Thyroid gland (tissue), 4 donors: Measurements from ENCODE around the gene STK40. TPM values are rescaled to one million over a fixed set of nuclear protein-coding genes. Genes with fewer than 3 reads are reported as not detected.

Experiments used
- DNase-seq, 2 donors: peaks; one replicate each; pipeline ENCODE4 v3.0.0-alpha.2; 2019
- H3K27ac ChIP-seq, 3 donors: fragments of 200-600 bp; sonication (generic); 1 replicate in 2 of 3; 2 replicates in 1 of 3; pipeline ENCODE4 v1.5.1; 2016 to 2019; ENCODE audit warnings: mild to moderate bottlenecking in 1 of 3, moderate library complexity in 1 of 3
- H3K27me3 ChIP-seq: fragments of 200-600 bp; sonication (generic); one replicate; pipeline ENCODE4 v1.5.1; 2019
- H3K36me3 ChIP-seq, 2 donors: fragments of 200-600 bp; sonication (generic); one replicate each; pipeline ENCODE4 v1.5.1; 2016 to 2019
- H3K4me1 ChIP-seq, 2 donors: fragments of 200-600 bp; sonication (generic); one replicate each; pipeline ENCODE4 v1.5.1; 2017 to 2019
- H3K4me3 ChIP-seq, 3 donors: fragments of 200-600 bp; sonication (generic); replicated peaks in 1 of 3; 1 replicate in 2 of 3; 2 replicates in 1 of 3; pipeline ENCODE4 v1.5.1; 2016; ENCODE audit warnings: mild to moderate bottlenecking in 1 of 3
- H3K9me3 ChIP-seq: fragments of 200-600 bp; sonication (generic); one replicate; pipeline ENCODE4 v1.5.1; 2017
- CTCF ChIP-seq, 6 experiments: fragments of 200-600 bp in 3 of 6; fragments of 450-650 bp in 3 of 6; sonication (generic) in 3 of 6; IDR thresholded peaks; one replicate each; pipeline ENCODE4 v1.5.1; 2016 to 2019; ENCODE audit warnings: antibody characterized with exemption in 6 of 6, mild to moderate bottlenecking in 2 of 6, inconsistent platforms in 1 of 6, moderate library complexity in 1 of 6
- POLR2A ChIP-seq, 2 donors: fragments of 450-650 bp; IDR thresholded peaks; one replicate each; pipeline ENCODE4 v1.6.1; 2017; ENCODE audit warnings: antibody characterized with exemption in 2 of 2, mild to moderate bottlenecking in 2 of 2, moderate library complexity in 1 of 2
- WGBS, 2 donors: methylation state at CpG; one replicate each; pipeline ENCODE4 v1.1.5; 2017; 5-methylcytosine and 5-hydroxymethylcytosine counted together
- intact Hi-C: fragments of 100-400 bp; cut with DNase I; formaldehyde crosslinking; loops from one replicate; pipeline ENCODE4 v1.15.1; 2023
- total RNA-seq, 4 donors: library from RNA; depleted of rRNA; stranded (reverse); fragments of >200 nt; gene quantifications; one replicate each; pipeline ENCODE4 v1.2.3, GENCODE V29; 2016

The STK40 gene
- total RNA-seq, 4 donors from 2014 or later = 37.0 to 61.1 (median 50.9) TPM

GRCh38 chr1:36359911-36360550 is 25.7 kb downstream of the STK40 start:
- intact Hi-C loops = no loop called here
- Histone ChIP-seq H3K27me3 (no peaks in the 10 kb centered on the region), H3K4me3 (no peak overlapping the region), H3K9me3 (no peaks in the 10 kb centered on the region), H3K27ac (peak overlapping the region; percentile 86 to 90 (median 87)), H3K36me3 (peaks cover 12 to 16% of the 10 kb centered on the region in 2 donors), H3K4me1 (peaks cover 41 to 43% of the 10 kb centered on the region in 2 donors)
- 31 to 43% methylated on average over 6 of the region's 6 CpGs for WGBS, 2 donors
- peak; percentile 55 to 71 for DNase-seq
- TF ChIP-seq POLR2A (IDR thresholded peaks at IDR 0.05) (no peak), CTCF (IDR thresholded peaks at IDR 0.05) (no peak)

GRCh38 chr1:36359383-36359782 is 26.3 kb downstream of the STK40 start:
- intact Hi-C loops = no loop called here
- no peaks in the 10 kb centered on the region for H3K27me3 ChIP-seq
- H3K4me3 ChIP-seq = no peak overlapping the region
- 27 to 41% methylated on average over 5 of the region's 5 CpGs for WGBS, 2 donors
- TF ChIP-seq CTCF (IDR thresholded peaks at IDR 0.05) (no peak), POLR2A (IDR thresholded peaks at IDR 0.05) (peak in 1 of 2 donors; percentile 26)
- DNase-seq = peak; percentile 98 to 99
- peaks cover 38 to 40% of the 10 kb centered on the region in 2 donors for H3K4me1 ChIP-seq
- peak overlapping the region; percentile 86 to 90 (median 87) for H3K27ac ChIP-seq
- peaks cover 18 to 21% of the 10 kb centered on the region in 2 donors for H3K36me3 ChIP-seq
- H3K9me3 ChIP-seq = no peaks in the 10 kb centered on the region

GRCh38 chr1:36358514-36359084 is 27.1 kb downstream of the STK40 start:
- peaks cover 23 to 27% of the 10 kb centered on the region in 2 donors for H3K36me3 ChIP-seq

GRCh38 chr1:36355811-36356210 is 29.9 kb downstream of the STK40 start:
- intact Hi-C loops = no loop called here

More at GRCh38 chr1:36358514-36359084, 27.1 kb downstream of the STK40 start:
- Histone ChIP-seq H3K27me3 (no peaks in the 10 kb centered on the region), H3K27ac (peak overlapping the region; percentile 75 to 90 (median 86)), H3K9me3 (no peaks in the 10 kb centered on the region), H3K4me3 (no peak overlapping the region), H3K4me1 (peaks cover 32 to 34% of the 10 kb centered on the region in 2 donors)
- DNase-seq = peak; percentile 38 to 53
- intact Hi-C loops = no loop called here
- 81 to 87% methylated on average over 13 of the region's 13 CpGs for WGBS, 2 donors
- TF ChIP-seq POLR2A (IDR thresholded peaks at IDR 0.05) (no peak), CTCF (IDR thresholded peaks at IDR 0.05) (no peak)

More at GRCh38 chr1:36355811-36356210, 29.9 kb downstream of the STK40 start:
- H3K36me3 ChIP-seq = peaks cover 19 to 23% of the 10 kb centered on the region in 2 donors
- no peak for DNase-seq
- no peak overlapping the region for H3K27ac ChIP-seq
- no peaks in the 10 kb centered on the region for H3K27me3 ChIP-seq
- H3K4me1 ChIP-seq = peaks cover 41 to 45% of the 10 kb centered on the region in 2 donors
- no peak for TF ChIP-seq POLR2A (IDR thresholded peaks at IDR 0.05)
- TF ChIP-seq CTCF (IDR thresholded peaks at IDR 0.05) = no peak
- no peaks in the 10 kb centered on the region for H3K9me3 ChIP-seq
- H3K4me3 ChIP-seq = no peak overlapping the region
- WGBS, 2 donors = 84 to 89% methylated on average over 4 of the region's 4 CpGs
